Uterus (tissue), 2 donors: ENCODE data around the gene SMC3.

Experiments
- CTCF ChIP-seq, 4 experiments: fragments of 200-600 bp in 2 of 4; fragments of 450-650 bp in 2 of 4; sonication (generic) in 2 of 4; IDR thresholded peaks; one replicate each; pipeline ENCODE4 v1.5.1; 2016 to 2019; ENCODE audit warnings: antibody characterized with exemption in 4 of 4, mild to moderate bottlenecking in 2 of 4, moderate library complexity in 1 of 4
- POLR2A ChIP-seq, 2 donors: fragments of 450-650 bp; IDR thresholded peaks; one replicate each; pipeline ENCODE4 v1.6.1; 2016; ENCODE audit warnings: antibody characterized with exemption in 2 of 2, mild to moderate bottlenecking in 1 of 2, moderate library complexity in 1 of 2

GRCh38 chr10:110572862-110573261 lies 5.4 kb downstream of the SMC3 start:
- TF ChIP-seq CTCF (IDR thresholded peaks at IDR 0.05), result no peak
- TF ChIP-seq POLR2A (IDR thresholded peaks at IDR 0.05), result no peak
